ENCODE measurements around the gene ADGRG1.

ADGRG1 gene

DNA sequence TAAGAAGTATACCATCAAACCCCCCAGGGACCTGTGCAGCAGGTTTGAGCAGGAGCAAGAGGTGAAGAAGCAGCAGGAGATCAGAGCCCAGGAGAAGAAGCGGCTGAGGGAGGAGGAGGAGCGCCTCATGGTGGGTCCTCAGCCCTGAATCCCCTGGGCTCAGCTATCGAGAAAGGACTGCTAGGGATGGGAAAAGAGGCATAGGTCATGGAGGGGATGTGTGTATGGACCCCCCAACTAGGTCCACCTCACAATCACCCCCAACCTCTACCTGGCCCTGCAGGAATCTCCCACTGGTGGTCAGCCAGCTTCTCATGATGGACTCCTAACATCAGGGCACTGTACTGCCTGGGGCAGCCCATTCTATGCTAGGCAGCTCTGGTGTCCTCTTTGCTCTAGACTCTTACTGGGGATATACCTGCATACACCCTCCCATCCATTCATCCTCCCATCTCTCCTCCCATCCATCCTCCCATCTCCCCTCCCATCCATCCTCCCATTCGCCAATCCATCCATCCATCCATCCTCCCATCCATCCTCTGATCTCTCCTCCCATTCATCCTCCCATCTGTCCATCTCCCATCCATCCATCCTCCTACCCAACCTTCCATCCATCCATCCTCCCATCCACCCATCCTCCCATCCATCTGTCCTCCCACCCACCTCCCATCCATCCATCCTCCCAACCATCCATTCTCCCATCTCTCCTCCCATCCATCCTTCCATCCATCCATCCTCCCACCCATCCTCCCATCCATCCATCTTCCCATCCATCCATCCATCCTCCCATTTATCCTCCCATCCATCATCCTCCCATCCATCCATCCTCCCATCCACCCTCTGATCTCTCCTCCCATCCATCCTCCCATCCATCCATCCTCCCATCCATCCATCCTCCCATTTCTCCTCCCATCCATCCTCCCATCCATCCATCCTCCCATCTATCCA lies 76.7 kb downstream of the ADGRG1 start:
- DNase-seq (ENCODE audit: low read depth in 2 of 2): no peak
- TF ChIP-seq, protein P1, sequence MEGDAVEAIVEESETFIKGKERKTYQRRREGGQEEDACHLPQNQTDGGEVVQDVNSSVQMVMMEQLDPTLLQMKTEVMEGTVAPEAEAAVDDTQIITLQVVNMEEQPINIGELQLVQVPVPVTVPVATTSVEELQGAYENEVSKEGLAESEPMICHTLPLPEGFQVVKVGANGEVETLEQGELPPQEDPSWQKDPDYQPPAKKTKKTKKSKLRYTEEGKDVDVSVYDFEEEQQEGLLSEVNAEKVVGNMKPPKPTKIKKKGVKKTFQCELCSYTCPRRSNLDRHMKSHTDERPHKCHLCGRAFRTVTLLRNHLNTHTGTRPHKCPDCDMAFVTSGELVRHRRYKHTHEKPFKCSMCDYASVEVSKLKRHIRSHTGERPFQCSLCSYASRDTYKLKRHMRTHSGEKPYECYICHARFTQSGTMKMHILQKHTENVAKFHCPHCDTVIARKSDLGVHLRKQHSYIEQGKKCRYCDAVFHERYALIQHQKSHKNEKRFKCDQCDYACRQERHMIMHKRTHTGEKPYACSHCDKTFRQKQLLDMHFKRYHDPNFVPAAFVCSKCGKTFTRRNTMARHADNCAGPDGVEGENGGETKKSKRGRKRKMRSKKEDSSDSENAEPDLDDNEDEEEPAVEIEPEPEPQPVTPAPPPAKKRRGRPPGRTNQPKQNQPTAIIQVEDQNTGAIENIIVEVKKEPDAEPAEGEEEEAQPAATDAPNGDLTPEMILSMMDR (IDR thresholded peaks at IDR 0.05; ENCODE audit: low read depth, low read length): no peak

DNA sequence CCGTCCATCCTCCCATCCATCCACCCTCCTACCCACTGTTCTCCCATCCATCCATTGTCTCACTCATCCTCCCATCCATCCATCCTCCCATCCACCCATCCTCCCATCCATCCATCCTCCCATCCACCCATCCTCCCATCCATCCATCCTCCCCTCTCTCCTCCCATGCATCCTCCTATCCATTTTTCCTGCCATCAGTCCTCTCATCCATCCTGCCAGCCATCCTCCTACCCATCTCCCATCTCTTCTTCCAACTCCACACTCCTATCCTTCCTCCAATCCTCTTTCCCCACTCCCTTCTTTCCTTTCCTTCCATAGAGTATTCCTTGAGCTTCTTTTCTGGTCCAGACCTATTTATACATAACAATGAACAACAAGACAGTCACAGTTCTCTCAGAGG lies 78.3 kb downstream of the ADGRG1 start:
- no peak for DNase-seq (ENCODE audit: low read depth in 2 of 2)
- TF ChIP-seq, protein P1 (IDR thresholded peaks at IDR 0.05; ENCODE audit: low read depth, low read length): no peak
- H3K4me3 ChIP-seq (replicated peaks in 1 of 2; ENCODE audit: low read depth in 2 of 2, low read length in 2 of 2): no peak overlapping the region

More for the DNA sequence above, 76.7 kb downstream of the ADGRG1 start:
- H3K4me3 ChIP-seq (replicated peaks in 1 of 2; ENCODE audit: low read depth in 2 of 2, low read length in 2 of 2): no peak overlapping the region

DNA sequence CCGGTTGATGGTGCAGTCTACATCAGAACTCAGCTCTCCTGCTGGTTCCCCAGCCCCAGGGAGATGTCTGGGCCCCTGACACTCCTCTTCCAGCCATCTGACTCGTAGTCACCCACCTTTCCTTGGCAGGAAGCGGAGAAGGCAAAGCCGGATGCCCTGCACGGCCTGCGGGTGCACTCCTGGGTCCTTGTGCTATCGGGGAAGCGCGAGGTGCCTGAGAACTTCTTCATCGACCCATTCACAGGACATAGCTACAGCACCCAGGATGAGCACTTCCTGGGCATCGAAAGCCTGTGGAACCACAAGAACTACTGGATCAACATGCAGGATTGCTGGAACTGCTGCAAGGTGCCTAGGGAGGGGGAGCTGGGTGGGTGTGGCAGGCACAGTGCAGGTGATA lies 78.9 kb downstream of the ADGRG1 start:
- DNase-seq (ENCODE audit: low read depth in 2 of 2): no peak
- TF ChIP-seq, protein P1 (IDR thresholded peaks at IDR 0.05; ENCODE audit: low read depth, low read length): no peak
- H3K4me3 ChIP-seq (replicated peaks in 1 of 2; ENCODE audit: low read depth in 2 of 2, low read length in 2 of 2): no peak overlapping the region

DNA sequence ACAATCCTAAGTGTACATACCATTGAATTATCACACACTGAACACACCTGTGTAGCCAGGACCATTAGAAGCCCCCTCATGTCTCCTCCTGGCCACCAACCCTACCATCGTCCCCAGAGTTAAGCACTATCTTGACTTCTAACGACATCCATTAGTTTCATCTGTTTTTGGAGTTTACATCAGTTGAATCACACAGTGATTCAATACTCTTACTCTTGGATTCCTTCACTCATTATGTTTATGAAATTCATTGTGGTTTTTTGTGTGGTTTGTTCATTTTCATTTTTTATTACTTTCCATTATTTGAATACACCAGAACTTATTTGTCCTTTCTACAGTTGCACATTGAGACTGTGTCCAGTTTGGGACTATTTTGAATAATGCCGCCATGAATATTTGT lies 79.7 kb downstream of the ADGRG1 start:
- DNase-seq (ENCODE audit: low read depth in 2 of 2): no peak
- TF ChIP-seq, protein P1 (IDR thresholded peaks at IDR 0.05; ENCODE audit: low read depth, low read length): no peak
- no peak overlapping the region for H3K4me3 ChIP-seq (replicated peaks in 1 of 2; ENCODE audit: low read depth in 2 of 2, low read length in 2 of 2)

DNA sequence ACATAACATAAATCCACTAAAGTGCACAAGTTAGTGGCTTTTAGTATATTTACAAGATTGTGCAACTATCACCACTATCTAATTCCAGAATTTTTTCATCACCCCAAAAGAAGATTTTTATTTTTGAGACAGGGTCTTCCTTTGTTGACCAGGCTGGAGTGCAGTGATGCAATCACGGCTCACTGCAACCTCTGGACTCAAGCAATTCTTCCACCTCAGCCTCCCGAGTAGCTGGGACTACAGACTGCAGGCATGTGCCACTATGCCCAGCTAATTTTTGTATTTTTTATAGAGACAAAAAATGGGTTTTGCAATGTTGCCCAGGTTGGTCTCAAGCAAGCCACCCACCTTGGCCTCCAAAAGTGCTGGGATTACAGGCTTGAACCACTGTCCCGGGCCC lies 81.2 kb downstream of the ADGRG1 start:
- no peak overlapping the region for H3K4me3 ChIP-seq (replicated peaks in 1 of 2; ENCODE audit: low read depth in 2 of 2, low read length in 2 of 2)
- TF ChIP-seq, protein P1 (IDR thresholded peaks at IDR 0.05; ENCODE audit: low read depth, low read length): no peak
- DNase-seq (ENCODE audit: low read depth in 2 of 2): no peak

DNA sequence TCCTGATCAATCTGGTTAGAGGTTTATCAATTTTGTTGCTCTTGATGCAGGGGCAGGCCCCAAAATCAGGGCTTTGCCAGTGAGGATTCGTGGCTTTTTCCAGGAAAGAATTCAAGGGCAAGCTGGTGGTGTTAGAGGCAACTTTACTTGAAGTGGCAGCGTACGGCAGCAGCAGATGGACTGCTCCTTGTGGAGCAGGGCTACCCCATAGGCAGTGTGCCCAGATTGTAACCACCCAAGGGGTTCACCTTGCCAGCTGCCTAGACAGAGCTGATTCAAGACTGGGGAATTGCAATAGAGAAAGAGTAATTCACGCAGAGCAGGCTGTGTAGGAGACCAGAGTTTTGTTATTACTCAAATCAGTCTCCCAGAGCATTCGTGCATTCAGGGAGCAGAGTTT lies 82.9 kb downstream of the ADGRG1 start:
- TF ChIP-seq, protein P1 (IDR thresholded peaks at IDR 0.05; ENCODE audit: low read depth, low read length): no peak
- no peak overlapping the region for H3K4me3 ChIP-seq (replicated peaks in 1 of 2; ENCODE audit: low read depth in 2 of 2, low read length in 2 of 2)
- DNase-seq (ENCODE audit: low read depth in 2 of 2): no peak

Measured in cardiac fibroblast (primary cell).